Stimulated activated CD4-positive, alpha-beta T cell treated with anti-CD3 and anti-CD28 coated beads, Interleukin-4, amount 100 ng/mL, for 4 hours (primary cell): Measurements from ENCODE around the gene TEX50.
"Not testable (repeated sequence)": the region's sequence is repeated elsewhere in the genome, so short reads cannot be mapped to it uniquely, and the experiment has no call there.

Experiments
- DNase-seq, 2 experiments: peaks; one replicate each; pipeline ENCODE4 v3.0.0-alpha.2; 2020

The TEX50 gene

DNA sequence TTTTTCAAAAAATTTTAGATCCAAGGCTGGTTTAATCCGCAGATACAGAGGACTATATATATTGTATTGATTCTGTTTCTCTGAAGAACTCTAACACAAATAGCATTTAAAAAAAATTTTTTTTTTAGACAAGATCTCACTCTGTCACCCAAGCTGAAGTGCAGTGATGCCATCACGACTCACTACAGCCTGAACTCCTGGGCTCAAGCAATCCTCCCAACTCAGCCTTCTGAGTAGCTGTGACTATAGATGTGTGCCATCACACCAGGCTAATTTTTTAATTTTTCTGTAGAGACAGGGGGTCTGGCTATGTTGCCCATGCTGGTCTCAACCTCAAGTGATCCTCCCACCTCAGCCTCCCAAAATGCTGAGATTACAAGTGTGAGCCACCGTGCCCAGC, 31.5 kb downstream of the TEX50 start:
- DNase-seq: no peak

DNA sequence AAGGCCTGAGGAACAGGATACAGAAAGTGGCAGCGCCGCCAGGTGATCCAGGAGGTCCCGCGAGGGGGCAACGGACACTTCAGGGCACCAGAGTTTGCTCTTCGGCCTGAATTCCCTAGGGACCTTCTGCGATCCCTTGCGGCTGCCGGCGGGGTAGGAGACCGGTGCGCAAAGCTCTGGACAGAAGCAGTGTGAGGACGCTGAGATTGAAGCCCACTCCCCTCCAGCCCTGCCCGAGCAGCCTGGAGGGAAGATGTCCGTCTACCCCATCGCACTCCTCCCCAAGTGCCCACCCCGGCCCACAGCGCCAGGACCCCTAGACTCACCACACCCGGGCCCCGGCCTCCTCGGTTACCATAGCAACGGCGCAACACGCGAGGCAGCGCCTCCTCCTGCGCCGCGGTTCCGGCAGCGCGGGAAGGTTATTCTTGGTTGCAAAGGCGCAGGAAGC, 34.4 kb downstream of the TEX50 start, which contains the start of gene ANKRD45:
ANKRD45 (minus strand) TSS at position 361 of the 451 bp plus-strand sequence. CDS start 10,433 bp downstream, outside the sequence.
- no peak for DNase-seq

DNA sequence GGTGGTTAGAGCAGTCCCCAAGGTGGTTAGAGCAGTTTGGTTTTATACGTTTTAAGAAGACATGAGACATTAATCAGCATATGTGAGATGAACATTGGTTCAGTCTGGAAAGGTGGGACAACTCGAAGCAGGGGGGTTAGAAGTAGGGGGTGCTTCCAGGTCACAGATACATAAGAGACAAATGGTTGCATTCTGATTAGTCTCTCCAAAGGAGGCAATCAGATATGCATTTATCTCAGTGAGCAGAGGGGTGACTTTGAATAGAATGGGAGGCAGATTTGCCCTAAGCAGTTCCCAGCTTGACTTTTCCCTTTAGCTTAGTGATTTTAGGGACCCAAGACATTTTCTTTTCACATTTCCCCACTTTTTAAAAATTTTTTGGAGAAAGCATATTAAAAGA, 39.4 kb downstream of the TEX50 start:
- not testable (repeated sequence) for DNase-seq

DNA sequence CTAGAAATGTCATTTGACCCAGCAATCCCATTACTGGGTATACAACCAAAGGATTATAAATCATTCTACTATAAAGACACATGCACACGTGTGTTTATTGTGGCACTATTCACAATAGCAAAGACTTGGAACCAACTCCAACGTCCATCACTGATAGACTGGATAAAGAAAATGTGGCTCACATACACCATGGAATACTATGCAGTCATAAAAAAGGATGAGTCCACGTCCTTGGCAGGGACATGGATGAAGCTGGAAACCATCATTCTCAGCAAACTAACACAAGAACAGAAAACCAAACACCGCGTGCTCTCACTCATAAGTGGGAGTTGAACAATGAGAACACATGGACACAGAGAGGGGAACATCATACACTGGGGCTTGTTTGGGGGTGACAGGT, 45.0 kb downstream of the TEX50 start:
- not testable (repeated sequence) for DNase-seq

DNA sequence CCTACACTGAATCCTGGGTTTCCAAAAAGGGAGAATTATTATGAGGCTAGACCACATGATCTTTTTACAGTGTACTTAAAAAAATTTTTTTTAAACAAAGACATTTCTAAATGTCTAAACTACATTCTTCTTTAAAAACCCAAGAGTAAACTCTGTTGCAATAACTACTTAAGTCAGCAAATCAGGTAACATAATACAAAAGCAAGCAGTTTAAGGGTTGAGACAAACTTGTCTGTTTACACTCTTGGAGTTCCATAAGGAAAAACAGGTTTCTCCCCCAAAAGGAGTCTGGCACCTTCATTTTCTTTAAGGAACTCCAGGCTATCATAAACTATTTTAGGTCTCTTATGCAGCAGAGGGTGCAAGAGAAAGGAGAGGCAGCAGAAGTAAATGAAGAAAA, 47.0 kb downstream of the TEX50 start:
- DNase-seq: no peak

DNA sequence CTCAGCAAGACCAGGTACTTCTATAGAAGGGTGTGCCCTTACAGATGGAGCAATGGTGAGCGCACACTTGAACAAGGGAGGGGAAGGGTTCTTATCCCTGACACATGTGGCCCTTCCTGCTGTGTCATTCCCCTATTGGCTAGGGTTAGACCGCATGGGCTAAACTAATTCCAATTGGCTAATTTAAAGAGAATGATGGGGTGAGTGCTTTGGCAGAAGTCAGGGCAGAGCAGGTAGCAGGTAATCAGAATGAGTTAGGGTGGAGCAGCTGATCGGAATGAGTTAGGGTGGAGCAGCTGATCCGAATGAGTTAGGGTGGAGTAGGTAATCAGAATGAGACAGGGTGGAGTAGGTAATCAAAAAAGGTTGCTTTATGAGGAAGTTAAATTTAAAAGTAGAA, 48.7 kb downstream of the TEX50 start:
- not testable (repeated sequence) for DNase-seq

GRCh38 chr1:173685121-173685520, 50.0 kb downstream of the TEX50 start:
- DNase-seq: not testable (repeated sequence)
